Uterus (tissue), 2 donors: ENCODE data around the gene MYH10.

Source experiments
- POLR2A ChIP-seq, 2 donors: fragments of 450-650 bp; IDR thresholded peaks; one replicate each; pipeline ENCODE4 v1.6.1; 2016; ENCODE audit warnings: antibody characterized with exemption in 2 of 2, mild to moderate bottlenecking in 1 of 2, moderate library complexity in 1 of 2
- TF ChIP-seq, protein P1 (sequence below), 4 experiments: fragments of 200-600 bp in 2 of 4; fragments of 450-650 bp in 2 of 4; sonication (generic) in 2 of 4; IDR thresholded peaks; one replicate each; pipeline ENCODE4 v1.5.1; 2016 to 2019; ENCODE audit warnings: antibody characterized with exemption in 4 of 4, mild to moderate bottlenecking in 2 of 4, moderate library complexity in 1 of 4

DNA sequence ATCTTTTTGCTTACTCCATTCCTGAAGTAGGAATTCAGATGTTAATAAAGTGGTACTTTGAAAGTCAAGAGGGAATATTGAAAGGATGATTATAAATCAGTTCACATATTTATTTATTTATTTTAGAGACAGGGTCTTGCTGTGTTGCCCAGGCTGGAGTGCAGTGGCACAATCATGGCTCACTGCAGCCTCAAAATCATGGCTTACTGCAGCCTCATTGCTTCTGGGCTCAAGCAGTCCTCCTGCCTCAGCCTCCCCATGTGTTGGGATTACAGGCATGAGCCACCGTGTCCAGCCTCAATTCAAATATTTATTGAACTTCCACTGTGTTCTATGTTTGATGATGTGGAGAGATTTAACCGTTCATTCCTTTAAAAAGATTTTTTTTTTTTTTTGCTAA lies 188.2 kb downstream of the MYH10 start:
- TF ChIP-seq, protein P1, sequence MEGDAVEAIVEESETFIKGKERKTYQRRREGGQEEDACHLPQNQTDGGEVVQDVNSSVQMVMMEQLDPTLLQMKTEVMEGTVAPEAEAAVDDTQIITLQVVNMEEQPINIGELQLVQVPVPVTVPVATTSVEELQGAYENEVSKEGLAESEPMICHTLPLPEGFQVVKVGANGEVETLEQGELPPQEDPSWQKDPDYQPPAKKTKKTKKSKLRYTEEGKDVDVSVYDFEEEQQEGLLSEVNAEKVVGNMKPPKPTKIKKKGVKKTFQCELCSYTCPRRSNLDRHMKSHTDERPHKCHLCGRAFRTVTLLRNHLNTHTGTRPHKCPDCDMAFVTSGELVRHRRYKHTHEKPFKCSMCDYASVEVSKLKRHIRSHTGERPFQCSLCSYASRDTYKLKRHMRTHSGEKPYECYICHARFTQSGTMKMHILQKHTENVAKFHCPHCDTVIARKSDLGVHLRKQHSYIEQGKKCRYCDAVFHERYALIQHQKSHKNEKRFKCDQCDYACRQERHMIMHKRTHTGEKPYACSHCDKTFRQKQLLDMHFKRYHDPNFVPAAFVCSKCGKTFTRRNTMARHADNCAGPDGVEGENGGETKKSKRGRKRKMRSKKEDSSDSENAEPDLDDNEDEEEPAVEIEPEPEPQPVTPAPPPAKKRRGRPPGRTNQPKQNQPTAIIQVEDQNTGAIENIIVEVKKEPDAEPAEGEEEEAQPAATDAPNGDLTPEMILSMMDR (IDR thresholded peaks at IDR 0.05): no peak
- TF ChIP-seq POLR2A (IDR thresholded peaks at IDR 0.05): no peak
